Type B pancreatic cell (in vitro differentiated cells): ENCODE measurements around the gene SLC6A18. TPM values are rescaled to one million over a fixed set of nuclear protein-coding genes. Genes with fewer than 3 reads are reported as not detected.
"Not testable (repeated sequence)": the region's sequence is repeated elsewhere in the genome, so short reads cannot be mapped to it uniquely, and the experiment has no call there.

Experiments used
- DNase-seq: peaks from one replicate; pipeline ENCODE4 v3.0.0; 2021; ENCODE audit warnings: mixed read lengths; ENCODE audit not compliant: unreplicated experiment; ENCODE audit errors: extremely low spot score
- H3K27ac Mint-ChIP-seq: 2 replicates; pipeline ENCODE4 v1.8.0; 2021; ENCODE audit warnings: mild to moderate bottlenecking, mixed read lengths
- H3K27me3 Mint-ChIP-seq: 2 replicates; pipeline ENCODE4 v1.8.0; 2021; ENCODE audit warnings: mixed read lengths
- H3K36me3 Mint-ChIP-seq: 2 replicates; pipeline ENCODE4 v1.8.0; 2021; ENCODE audit warnings: mixed read lengths
- H3K4me1 Mint-ChIP-seq: one replicate; pipeline ENCODE4 v1.8.0; 2021; ENCODE audit warnings: mixed read lengths; ENCODE audit not compliant: unreplicated experiment
- H3K4me3 Mint-ChIP-seq: 2 replicates; pipeline ENCODE4 v1.8.0; 2021; ENCODE audit warnings: mild to moderate bottlenecking, mixed read lengths
- H3K9me3 Mint-ChIP-seq: 2 replicates; pipeline ENCODE4 v1.8.0; 2021; ENCODE audit warnings: mixed read lengths
- total RNA-seq: library from RNA; stranded (reverse); gene quantifications from 2 replicates; pipeline ENCODE4 v1.2.1, GENCODE V29; 2021; ENCODE audit warnings: low replicate concordance
- TF ChIP-seq, protein P1 (sequence below): fragments of 200-600 bp; sonication (generic); conservative IDR thresholded peaks from 2 replicates; pipeline ENCODE4 v1.5.0; 2021; ENCODE audit warnings: antibody characterized with exemption, mild to moderate bottlenecking

Gene SLC6A18
- total RNA-seq, 1 donor from 2014 or later: 0.41 TPM

DNA sequence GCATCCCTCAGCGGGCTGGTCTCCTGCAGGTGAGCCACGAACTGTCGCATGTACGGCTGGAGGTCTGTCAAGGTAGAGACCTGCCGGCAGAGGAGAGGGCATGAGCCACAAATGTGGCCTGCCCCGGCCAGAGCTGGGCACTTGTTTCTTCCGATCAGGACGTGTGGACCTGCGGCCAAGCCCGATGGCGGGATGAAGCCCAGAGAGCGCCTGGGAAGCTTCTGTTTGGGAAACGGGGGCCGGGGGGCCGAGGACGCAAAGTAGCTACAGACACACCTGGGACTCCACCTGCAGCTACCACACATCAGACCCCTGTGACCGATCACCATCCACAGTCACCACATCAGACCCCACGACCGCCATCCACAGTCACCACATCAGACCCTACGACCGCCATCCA, 47.0 kb downstream of the SLC6A18 start:
- no peak overlapping the region for H3K4me3 Mint-ChIP-seq

GRCh38 chr5:1273745-1274144, 48.6 kb downstream of the SLC6A18 start:
- TF ChIP-seq, protein P1, sequence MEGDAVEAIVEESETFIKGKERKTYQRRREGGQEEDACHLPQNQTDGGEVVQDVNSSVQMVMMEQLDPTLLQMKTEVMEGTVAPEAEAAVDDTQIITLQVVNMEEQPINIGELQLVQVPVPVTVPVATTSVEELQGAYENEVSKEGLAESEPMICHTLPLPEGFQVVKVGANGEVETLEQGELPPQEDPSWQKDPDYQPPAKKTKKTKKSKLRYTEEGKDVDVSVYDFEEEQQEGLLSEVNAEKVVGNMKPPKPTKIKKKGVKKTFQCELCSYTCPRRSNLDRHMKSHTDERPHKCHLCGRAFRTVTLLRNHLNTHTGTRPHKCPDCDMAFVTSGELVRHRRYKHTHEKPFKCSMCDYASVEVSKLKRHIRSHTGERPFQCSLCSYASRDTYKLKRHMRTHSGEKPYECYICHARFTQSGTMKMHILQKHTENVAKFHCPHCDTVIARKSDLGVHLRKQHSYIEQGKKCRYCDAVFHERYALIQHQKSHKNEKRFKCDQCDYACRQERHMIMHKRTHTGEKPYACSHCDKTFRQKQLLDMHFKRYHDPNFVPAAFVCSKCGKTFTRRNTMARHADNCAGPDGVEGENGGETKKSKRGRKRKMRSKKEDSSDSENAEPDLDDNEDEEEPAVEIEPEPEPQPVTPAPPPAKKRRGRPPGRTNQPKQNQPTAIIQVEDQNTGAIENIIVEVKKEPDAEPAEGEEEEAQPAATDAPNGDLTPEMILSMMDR: no peak

More for the DNA sequence above, 47.0 kb downstream of the SLC6A18 start:
- DNase-seq: no peak
- TF ChIP-seq, protein P1: no peak
- Mint-ChIP-seq H3K9me3 (no peaks in the 10 kb centered on the region), H3K27me3 (no peaks in the 10 kb centered on the region), H3K36me3 (no peaks in the 10 kb centered on the region), H3K27ac (no peak overlapping the region), H3K4me1 (no peaks in the 10 kb centered on the region)

GRCh38 chr5:1274471-1274870, 49.3 kb downstream of the SLC6A18 start:
- Mint-ChIP-seq H3K4me1 (no peaks in the 10 kb centered on the region), H3K9me3 (no peaks in the 10 kb centered on the region), H3K27ac (no peak overlapping the region), H3K4me3 (no peak overlapping the region), H3K27me3 (no peaks in the 10 kb centered on the region), H3K36me3 (no peaks in the 10 kb centered on the region)
- TF ChIP-seq, protein P1: no peak
- DNase-seq: no peak

More at GRCh38 chr5:1273745-1274144, 48.6 kb downstream of the SLC6A18 start:
- no peaks in the 10 kb centered on the region for H3K9me3 Mint-ChIP-seq
- no peak for DNase-seq
- H3K4me3 Mint-ChIP-seq: no peak overlapping the region
- H3K36me3 Mint-ChIP-seq: no peaks in the 10 kb centered on the region
- H3K4me1 Mint-ChIP-seq: no peaks in the 10 kb centered on the region
- no peak overlapping the region for H3K27ac Mint-ChIP-seq
- H3K27me3 Mint-ChIP-seq: no peaks in the 10 kb centered on the region

GRCh38 chr5:1275397-1276391, 50.5 kb downstream of the SLC6A18 start:
- H3K27ac Mint-ChIP-seq, H3K4me1 Mint-ChIP-seq, H3K4me3 Mint-ChIP-seq, DNase-seq, H3K36me3 Mint-ChIP-seq, H3K9me3 Mint-ChIP-seq, H3K27me3 Mint-ChIP-seq: not testable (repeated sequence)

- no peak overlapping the region for H3K4me3 Mint-ChIP-seq
- H3K9me3 Mint-ChIP-seq: no peaks in the 10 kb centered on the region
- no peaks in the 10 kb centered on the region for H3K27me3 Mint-ChIP-seq
- H3K4me1 Mint-ChIP-seq: no peaks in the 10 kb centered on the region
- H3K27ac Mint-ChIP-seq: no peak overlapping the region
- H3K36me3 Mint-ChIP-seq: no peaks in the 10 kb centered on the region
- no peak for DNase-seq
- TF ChIP-seq, protein P1: no peak
These were observed 51.7 kb downstream of the SLC6A18 start for GRCh38 chr5:1276930-1277329.

DNA sequence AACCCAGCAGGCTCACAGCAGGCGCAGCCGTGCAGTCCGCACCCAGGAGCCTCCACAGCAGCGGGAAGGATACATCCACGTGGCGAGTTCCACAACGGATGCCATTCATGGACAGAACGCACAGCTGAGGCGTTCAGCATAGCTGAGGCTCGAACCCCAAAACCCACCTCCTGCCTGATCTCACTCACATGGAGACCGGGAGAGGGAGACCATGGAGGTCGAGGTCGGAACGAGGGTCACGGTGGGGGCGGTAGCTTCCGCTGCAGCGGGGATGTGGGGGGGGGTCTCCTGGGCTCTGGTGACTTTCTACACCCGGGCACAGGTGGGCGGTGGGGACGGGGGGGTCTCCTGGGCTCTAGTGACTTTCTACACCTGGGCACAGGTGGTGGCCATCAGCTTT, 52.1 kb downstream of the SLC6A18 start:
- H3K4me1 Mint-ChIP-seq: no peaks in the 10 kb centered on the region
- H3K36me3 Mint-ChIP-seq: no peaks in the 10 kb centered on the region
- no peaks in the 10 kb centered on the region for H3K27me3 Mint-ChIP-seq
- H3K9me3 Mint-ChIP-seq: no peaks in the 10 kb centered on the region
- H3K4me3 Mint-ChIP-seq: no peak overlapping the region
- no peak overlapping the region for H3K27ac Mint-ChIP-seq
- no peak for DNase-seq
- TF ChIP-seq, protein P1: no peak
